Ishikawa (cell line): ENCODE measurements around the gene KAT8.

Source experiments
- CEBPB ChIP-seq: IDR thresholded peaks from 2 replicates; pipeline ENCODE4 v1.6.1; 2012
- EP300 ChIP-seq: IDR thresholded peaks from 2 replicates; pipeline ENCODE4 v1.6.1; 2012; ENCODE audit warnings: borderline replicate concordance
- FOXM1 ChIP-seq: IDR thresholded peaks from 2 replicates; pipeline ENCODE4 v1.6.1; 2012; ENCODE audit warnings: low read depth, borderline replicate concordance
- MAX ChIP-seq: IDR thresholded peaks from 2 replicates; pipeline ENCODE4 v1.6.1; 2012
- TAF1 ChIP-seq: IDR thresholded peaks from 2 replicates; pipeline ENCODE4 v1.6.1; 2012; ENCODE audit warnings: low read depth, mild to moderate bottlenecking
- TEAD4 ChIP-seq: IDR thresholded peaks from 2 replicates; pipeline ENCODE4 v1.6.1; 2012
- YY1 ChIP-seq: IDR thresholded peaks from 2 replicates; pipeline ENCODE4 v1.6.1; 2012; ENCODE audit warnings: low read depth
- TF ChIP-seq, protein P1 (sequence below): IDR thresholded peaks from 2 replicates; pipeline ENCODE4 v1.6.1; 2012

DNA sequence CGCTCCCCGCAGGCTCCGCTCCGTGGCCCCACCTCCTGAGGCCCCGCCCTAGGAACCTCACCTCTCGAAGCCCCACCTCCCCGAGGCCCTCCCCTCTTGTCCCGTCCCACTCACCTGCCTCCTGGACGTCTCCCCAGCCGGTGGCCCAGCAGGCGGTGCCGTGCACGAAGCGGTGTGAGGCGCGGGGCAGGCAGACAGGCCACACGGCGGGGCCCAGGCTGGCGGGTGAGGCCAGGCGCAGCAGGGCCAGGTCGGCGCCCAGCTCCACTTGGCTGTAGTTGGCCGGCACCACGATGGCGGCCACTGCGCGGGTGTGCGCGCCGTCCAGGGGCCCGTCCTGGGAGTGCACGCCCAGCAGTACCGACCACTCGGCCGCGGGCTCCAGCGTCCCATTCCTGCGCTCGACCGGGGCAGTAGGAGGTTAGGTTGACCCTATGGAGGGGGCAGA, 30.8 kb downstream of the KAT8 start:
- TF ChIP-seq, protein P1, sequence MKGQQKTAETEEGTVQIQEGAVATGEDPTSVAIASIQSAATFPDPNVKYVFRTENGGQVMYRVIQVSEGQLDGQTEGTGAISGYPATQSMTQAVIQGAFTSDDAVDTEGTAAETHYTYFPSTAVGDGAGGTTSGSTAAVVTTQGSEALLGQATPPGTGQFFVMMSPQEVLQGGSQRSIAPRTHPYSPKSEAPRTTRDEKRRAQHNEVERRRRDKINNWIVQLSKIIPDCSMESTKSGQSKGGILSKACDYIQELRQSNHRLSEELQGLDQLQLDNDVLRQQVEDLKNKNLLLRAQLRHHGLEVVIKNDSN, result peak; percentile 6; the same call in 1 of the 2 replicates
- TF ChIP-seq CEBPB, result no peak
- peak; percentile 36; the same call in 1 of the 2 replicates for TF ChIP-seq YY1
- no peak for TF ChIP-seq FOXM1
- peak; percentile 96 for TF ChIP-seq MAX
- no peak for TF ChIP-seq EP300
- no peak for TF ChIP-seq TEAD4
- TF ChIP-seq TAF1, result 0 out of 2 replicates have a peak, but pooled peaks have one; percentile 40
